GM12878 (cell line): ENCODE measurements around the gene HTATIP2. TPM values are rescaled to one million over a fixed set of nuclear protein-coding genes. Genes with fewer than 3 reads are reported as not detected.

Experiments used
- CREM ChIP-seq: IDR thresholded peaks from 2 replicates; pipeline ENCODE4 v1.6.1; 2014; ENCODE audit warnings: antibody characterized with exemption, low read depth
- ESRRA ChIP-seq: IDR thresholded peaks from 2 replicates; pipeline ENCODE4 v1.6.1; 2012; ENCODE audit warnings: mild to moderate bottlenecking, low read length, improper control_type of control experiment
- GATAD2B ChIP-seq: fragments of 450-650 bp; conservative IDR thresholded peaks from 2 replicates; pipeline ENCODE4 v1.6.1; 2017; ENCODE audit warnings: low read depth, mild to moderate bottlenecking, moderate library complexity
- IKZF1 ChIP-seq: fragments of 450-650 bp; conservative IDR thresholded peaks from 2 replicates; pipeline ENCODE4 v1.6.1; 2017; ENCODE audit warnings: antibody characterized with exemption, mild to moderate bottlenecking
- IKZF2 ChIP-seq, 2 experiments: fragments of 450-650 bp; IDR thresholded peaks; 2 replicates each; pipeline ENCODE4 v1.6.1; 2017; ENCODE audit warnings: mild to moderate bottlenecking in 2 of 2, moderate library complexity in 2 of 2
- IRF4 ChIP-seq: IDR thresholded peaks from 2 replicates; pipeline ENCODE4 v1.6.1; 2011; ENCODE audit warnings: low read depth, low read length
- MYC ChIP-seq: IDR thresholded peaks from 2 replicates; pipeline ENCODE4 v1.6.1; 2011; ENCODE audit warnings: mild to moderate bottlenecking, low read length, moderate library complexity, inconsistent platforms; ENCODE audit not compliant: insufficient read depth, insufficient replicate concordance, insufficient read length, severe bottlenecking
- NR2C1 ChIP-seq: fragments of 450-650 bp; IDR thresholded peaks from 2 replicates; pipeline ENCODE4 v1.6.1; 2017; ENCODE audit warnings: antibody characterized with exemption, mild to moderate bottlenecking, moderate library complexity
- POLR2A ChIP-seq: IDR thresholded peaks from 2 replicates; pipeline ENCODE4 v1.6.1; 2011; ENCODE audit warnings: low read depth, mild to moderate bottlenecking, low read length
- POLR2AphosphoS5 ChIP-seq: IDR thresholded peaks from 2 replicates; pipeline ENCODE4 v1.6.1; 2011; ENCODE audit warnings: mild to moderate bottlenecking, low read length, inconsistent platforms
- STAT1 ChIP-seq: fragments of 450-650 bp; conservative IDR thresholded peaks from 2 replicates; pipeline ENCODE4 v1.6.1; 2014; ENCODE audit warnings: antibody characterized with exemption, mild to moderate bottlenecking
- TAF1 ChIP-seq: IDR thresholded peaks from 2 replicates; pipeline ENCODE4 v1.6.1; 2011; ENCODE audit warnings: mild to moderate bottlenecking, low read depth, low read length, borderline replicate concordance
- USF1 ChIP-seq: IDR thresholded peaks from 2 replicates; pipeline ENCODE4 v1.6.1; 2011; ENCODE audit warnings: borderline replicate concordance, low read depth, mild to moderate bottlenecking, moderate library complexity, mixed read lengths, low read length; ENCODE audit not compliant: insufficient read depth; ENCODE audit errors: extremely low read length
- ZNF687 ChIP-seq: fragments of 450-650 bp; IDR thresholded peaks from 2 replicates; pipeline ENCODE4 v1.6.1; 2017; ENCODE audit warnings: mild to moderate bottlenecking, moderate library complexity
- ZSCAN29 ChIP-seq: fragments of 450-650 bp; IDR thresholded peaks from 2 replicates; pipeline ENCODE4 v1.6.1; 2017; ENCODE audit warnings: mild to moderate bottlenecking, moderate library complexity
- polyA plus RNA-seq, 11 experiments: library from polyadenylated mRNA; depleted of rRNA in 4 of 11; unstranded in 6 of 11; stranded (reverse) in 5 of 11; fragments of >200 nt; fragmentation: Nextera tagmentation in 4 of 11; fragmentation: Illumina TruSeq in 1 of 11; extraction: Ambion mirVana in 4 of 11; extraction: Trizol in 1 of 11; gene quantifications; 1 replicate in 1 of 11; 2 replicates in 10 of 11; pipeline versions ENCODE4 v1.2.1 to v1.2.3, GENCODE V29; 2011 to 2016; ENCODE audit warnings: inconsistent platforms in 2 of 11, missing spikeins in 2 of 11, low read depth in 1 of 11
- total RNA-seq, 4 experiments: library from RNA; depleted of rRNA in 3 of 4; stranded (reverse); fragments of >200 nt in 3 of 4; fragmentation: Illumina TruSeq in 1 of 4; extraction: Trizol in 1 of 4; gene quantifications; 2 replicates each; pipeline versions ENCODE4 v1.2.1 to v1.2.3, GENCODE V29; 2013 to 2021
- TF ChIP-seq, protein P1 (sequence below): fragments of 450-650 bp; conservative IDR thresholded peaks from 2 replicates; pipeline ENCODE4 v1.6.1; 2017; ENCODE audit warnings: mild to moderate bottlenecking, moderate library complexity
- TF ChIP-seq, protein P2 (sequence below): IDR thresholded peaks from 2 replicates; pipeline ENCODE4 v1.6.1; 2012; ENCODE audit warnings: low read depth, low read length, improper control_type of control experiment

HTATIP2 gene
- total and polyA plus RNA-seq, 10 of the 15 experiments (the other 5 are each of a cell fraction or from before 2014, with no cell fraction given): 25.4 to 58.5 (median 42.2) TPM

GRCh38 chr11:20363500-20364340 lies at the start of gene HTATIP2 (continued):
- TF ChIP-seq ZNF687 (peak; percentile 94), STAT1 (no peak), CREM (peak; percentile 31; the same call in 1 of the 2 replicates), POLR2AphosphoS5 (peak; percentile 60), GATAD2B (peak; percentile 85; the same call in 1 of the 2 replicates), ESRRA (0 out of 2 replicates have a peak, but pooled peaks have one; percentile 13), IRF4 (no peak), USF1 (peak; percentile 82), TAF1 (peak; percentile 67; the same call in 1 of the 2 replicates), POLR2A (peak; percentile 90), MYC (peak; percentile 44), IKZF2 (IDR thresholded peaks at IDR 0.05) (no peak), IKZF1 (peak; percentile 44; the same call in 1 of the 2 replicates), NR2C1 (0 out of 2 replicates have a peak, but pooled peaks have one; percentile 13), ZSCAN29 (no peak)
- TF ChIP-seq, protein P1, sequence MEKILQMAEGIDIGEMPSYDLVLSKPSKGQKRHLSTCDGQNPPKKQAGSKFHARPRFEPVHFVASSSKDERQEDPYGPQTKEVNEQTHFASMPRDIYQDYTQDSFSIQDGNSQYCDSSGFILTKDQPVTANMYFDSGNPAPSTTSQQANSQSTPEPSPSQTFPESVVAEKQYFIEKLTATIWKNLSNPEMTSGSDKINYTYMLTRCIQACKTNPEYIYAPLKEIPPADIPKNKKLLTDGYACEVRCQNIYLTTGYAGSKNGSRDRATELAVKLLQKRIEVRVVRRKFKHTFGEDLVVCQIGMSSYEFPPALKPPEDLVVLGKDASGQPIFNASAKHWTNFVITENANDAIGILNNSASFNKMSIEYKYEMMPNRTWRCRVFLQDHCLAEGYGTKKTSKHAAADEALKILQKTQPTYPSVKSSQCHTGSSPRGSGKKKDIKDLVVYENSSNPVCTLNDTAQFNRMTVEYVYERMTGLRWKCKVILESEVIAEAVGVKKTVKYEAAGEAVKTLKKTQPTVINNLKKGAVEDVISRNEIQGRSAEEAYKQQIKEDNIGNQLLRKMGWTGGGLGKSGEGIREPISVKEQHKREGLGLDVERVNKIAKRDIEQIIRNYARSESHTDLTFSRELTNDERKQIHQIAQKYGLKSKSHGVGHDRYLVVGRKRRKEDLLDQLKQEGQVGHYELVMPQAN: 0 out of 2 replicates have a peak, but pooled peaks have one; percentile 45
- TF ChIP-seq, protein P2, sequence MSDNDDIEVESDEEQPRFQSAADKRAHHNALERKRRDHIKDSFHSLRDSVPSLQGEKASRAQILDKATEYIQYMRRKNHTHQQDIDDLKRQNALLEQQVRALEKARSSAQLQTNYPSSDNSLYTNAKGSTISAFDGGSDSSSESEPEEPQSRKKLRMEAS: peak; percentile 82
